ENCODE measurements around the gene PTGR2.
"Not testable (repeated sequence)": the region's sequence is repeated elsewhere in the genome, so short reads cannot be mapped to it uniquely, and the experiment has no call there.

PTGR2 gene

DNA sequence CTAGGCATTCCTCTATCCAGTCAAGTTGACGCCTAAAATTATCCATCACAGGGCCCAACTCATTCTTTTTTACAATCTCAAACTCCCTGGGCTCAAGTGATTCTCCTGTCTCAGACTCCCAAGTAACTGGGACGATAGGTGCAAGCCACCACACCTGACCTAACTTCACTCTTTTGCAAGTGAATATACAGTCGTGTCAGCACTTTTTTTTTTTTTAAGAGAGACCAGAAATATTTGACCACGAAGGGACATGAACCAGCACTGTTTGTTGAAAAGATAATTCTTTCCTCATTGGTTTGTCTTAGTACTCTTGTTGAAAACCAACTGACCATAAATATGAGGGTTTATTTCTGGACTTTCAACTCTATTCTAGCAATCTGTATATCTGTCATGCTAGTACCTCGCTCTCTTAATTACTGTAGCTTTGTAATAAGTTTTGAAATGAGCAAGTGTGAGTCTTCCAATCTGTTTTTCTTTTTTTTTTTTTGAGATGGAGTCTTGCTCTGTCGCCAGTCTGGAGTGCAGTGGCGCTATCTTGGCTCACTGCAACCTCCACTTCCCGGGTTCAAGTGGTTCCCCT lies 14.0 kb downstream of the PTGR2 start:
- H3K4me1 ChIP-seq: no peaks in the 10 kb centered on the region
- DNase-seq: no peak
- H3K27ac ChIP-seq: no peak overlapping the region
- H3K36me3 ChIP-seq: peaks cover 12 to 31% (median 22%) of the 10 kb centered on the region in 3 donors
- intact Hi-C loops (cut with DNase I; ENCODE audit: low total_unique reads): no loop called here
- H3K9me3 ChIP-seq: no peaks in the 10 kb centered on the region
- H3K4me3 ChIP-seq: no peak overlapping the region
- TF ChIP-seq, protein P1, sequence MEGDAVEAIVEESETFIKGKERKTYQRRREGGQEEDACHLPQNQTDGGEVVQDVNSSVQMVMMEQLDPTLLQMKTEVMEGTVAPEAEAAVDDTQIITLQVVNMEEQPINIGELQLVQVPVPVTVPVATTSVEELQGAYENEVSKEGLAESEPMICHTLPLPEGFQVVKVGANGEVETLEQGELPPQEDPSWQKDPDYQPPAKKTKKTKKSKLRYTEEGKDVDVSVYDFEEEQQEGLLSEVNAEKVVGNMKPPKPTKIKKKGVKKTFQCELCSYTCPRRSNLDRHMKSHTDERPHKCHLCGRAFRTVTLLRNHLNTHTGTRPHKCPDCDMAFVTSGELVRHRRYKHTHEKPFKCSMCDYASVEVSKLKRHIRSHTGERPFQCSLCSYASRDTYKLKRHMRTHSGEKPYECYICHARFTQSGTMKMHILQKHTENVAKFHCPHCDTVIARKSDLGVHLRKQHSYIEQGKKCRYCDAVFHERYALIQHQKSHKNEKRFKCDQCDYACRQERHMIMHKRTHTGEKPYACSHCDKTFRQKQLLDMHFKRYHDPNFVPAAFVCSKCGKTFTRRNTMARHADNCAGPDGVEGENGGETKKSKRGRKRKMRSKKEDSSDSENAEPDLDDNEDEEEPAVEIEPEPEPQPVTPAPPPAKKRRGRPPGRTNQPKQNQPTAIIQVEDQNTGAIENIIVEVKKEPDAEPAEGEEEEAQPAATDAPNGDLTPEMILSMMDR (IDR thresholded peaks at IDR 0.05): no peak
- H3K27me3 ChIP-seq: no peaks in the 10 kb centered on the region

DNA sequence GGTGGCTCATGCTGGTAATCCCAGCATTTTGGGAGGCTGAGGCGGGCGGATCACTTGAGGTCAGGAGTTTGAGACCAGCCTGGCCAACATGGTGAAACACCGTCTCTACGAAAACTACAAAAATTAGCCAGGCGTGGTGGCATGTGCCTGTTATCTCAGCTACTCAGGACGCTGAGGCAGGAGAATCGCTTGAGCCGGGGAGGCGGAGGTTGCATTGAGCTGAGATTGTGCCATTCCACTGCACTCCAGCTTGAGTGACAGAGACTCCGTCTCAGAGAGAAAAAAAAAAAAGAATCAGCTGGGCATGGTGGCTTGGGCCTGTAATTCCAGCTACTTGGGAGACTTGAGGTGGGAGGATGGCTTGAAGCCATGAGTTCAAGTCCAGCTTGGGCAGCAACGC lies 18.1 kb downstream of the PTGR2 start:
- intact Hi-C loops (cut with DNase I; ENCODE audit: low total_unique reads); H3K4me1 ChIP-seq; H3K4me3 ChIP-seq; H3K27me3 ChIP-seq; H3K9me3 ChIP-seq; H3K36me3 ChIP-seq; H3K27ac ChIP-seq; DNase-seq: not testable (repeated sequence)

DNA sequence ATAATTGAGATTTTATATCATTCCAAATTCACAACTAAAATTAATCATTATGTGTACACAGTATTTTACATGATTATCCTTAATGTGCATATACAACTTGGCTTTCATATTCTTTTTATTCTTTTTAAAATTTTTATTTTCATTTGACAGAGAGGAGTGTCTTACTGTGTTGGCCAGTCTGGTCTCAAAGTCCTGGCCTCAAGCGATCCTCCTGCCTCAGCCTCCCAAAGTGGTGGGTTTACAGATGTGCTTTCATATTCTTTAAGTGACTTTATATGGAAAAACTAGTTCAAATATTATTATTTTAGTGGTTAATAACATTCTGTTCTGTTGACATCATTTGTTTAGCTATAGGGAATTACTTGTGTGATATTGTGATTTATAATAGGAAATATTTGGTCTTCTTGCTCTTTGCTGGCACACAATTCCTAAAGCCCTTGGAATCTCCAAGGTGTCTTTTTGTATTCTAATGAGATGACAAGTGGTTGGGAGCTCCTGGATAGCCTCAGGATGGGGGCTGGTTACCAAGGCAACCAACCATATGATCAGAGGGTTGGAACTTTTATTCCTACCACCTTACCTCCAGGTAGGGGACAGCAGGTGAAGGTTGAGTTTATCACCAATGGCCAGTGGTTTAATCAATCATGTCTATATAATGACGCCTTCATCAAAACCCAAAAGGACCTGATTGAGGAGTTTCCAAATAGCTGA lies 19.0 kb downstream of the PTGR2 start:
- intact Hi-C loops (cut with DNase I; ENCODE audit: low total_unique reads): no loop called here
- Histone ChIP-seq H3K27me3 (no peaks in the 10 kb centered on the region), H3K4me3 (no peak overlapping the region), H3K36me3 (peaks cover 0 to 10% (median 0%) of the 10 kb centered on the region in 3 donors), H3K9me3 (no peaks in the 10 kb centered on the region), H3K4me1 (no peaks in the 10 kb centered on the region), H3K27ac (no peak overlapping the region)
- no peak for DNase-seq
- TF ChIP-seq, protein P1 (IDR thresholded peaks at IDR 0.05): no peak

DNA sequence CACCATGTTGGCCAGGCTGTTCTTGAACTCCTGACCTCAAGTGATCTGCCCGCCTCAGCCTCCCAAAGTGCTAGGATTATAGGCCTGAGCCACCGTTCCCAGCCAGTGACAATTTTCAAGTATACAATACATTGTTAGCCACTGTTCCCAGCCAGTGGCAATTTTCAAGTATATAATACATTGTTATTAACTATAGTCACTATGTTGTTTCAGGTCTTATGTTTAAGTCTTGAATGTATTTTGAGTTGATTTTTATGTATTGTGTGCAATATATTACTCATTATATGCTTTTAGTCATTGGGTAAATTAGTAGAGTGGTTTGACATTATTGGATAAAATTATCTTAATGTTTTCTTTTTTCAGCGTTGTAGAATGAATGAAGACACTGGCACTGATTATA lies 22.0 kb downstream of the PTGR2 start:
- H3K27me3 ChIP-seq: no peaks in the 10 kb centered on the region
- H3K4me3 ChIP-seq: no peak overlapping the region
- no peaks in the 10 kb centered on the region for H3K9me3 ChIP-seq
- DNase-seq: no peak
- no peaks in the 10 kb centered on the region for H3K4me1 ChIP-seq
- no peak overlapping the region for H3K27ac ChIP-seq
- intact Hi-C loops (cut with DNase I; ENCODE audit: low total_unique reads): no loop called here
- TF ChIP-seq, protein P1 (IDR thresholded peaks at IDR 0.05): no peak
- H3K36me3 ChIP-seq: peaks cover 0 to 7% (median 0%) of the 10 kb centered on the region in 3 donors

DNA sequence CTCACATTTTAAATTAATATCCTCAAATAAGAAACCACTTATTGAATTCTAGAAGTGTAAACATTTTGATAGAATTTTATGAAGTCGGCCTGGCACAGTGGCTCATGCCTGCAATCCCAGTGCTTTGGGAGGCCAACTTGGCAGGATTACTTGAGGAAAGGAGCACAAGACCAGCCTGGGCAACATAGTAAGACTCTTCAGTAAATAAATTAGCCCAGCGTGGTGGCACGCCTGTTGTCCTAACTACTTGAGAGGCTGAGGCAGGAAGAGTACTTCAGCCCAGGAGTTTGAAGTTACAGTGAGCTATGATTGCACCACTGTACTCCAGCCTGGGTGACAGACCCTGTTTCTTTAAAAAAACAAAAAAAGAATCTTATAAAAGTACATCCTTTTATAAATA lies 26.2 kb downstream of the PTGR2 start:
- Histone ChIP-seq H3K36me3 (peaks cover 0 to 7% (median 0%) of the 10 kb centered on the region in 3 donors), H3K4me3 (no peak overlapping the region), H3K27ac (no peak overlapping the region), H3K4me1 (no peaks in the 10 kb centered on the region), H3K27me3 (no peaks in the 10 kb centered on the region), H3K9me3 (no peaks in the 10 kb centered on the region)
- TF ChIP-seq, protein P1 (IDR thresholded peaks at IDR 0.05): no peak
- intact Hi-C loops (cut with DNase I; ENCODE audit: low total_unique reads): no loop called here
- no peak for DNase-seq

DNA sequence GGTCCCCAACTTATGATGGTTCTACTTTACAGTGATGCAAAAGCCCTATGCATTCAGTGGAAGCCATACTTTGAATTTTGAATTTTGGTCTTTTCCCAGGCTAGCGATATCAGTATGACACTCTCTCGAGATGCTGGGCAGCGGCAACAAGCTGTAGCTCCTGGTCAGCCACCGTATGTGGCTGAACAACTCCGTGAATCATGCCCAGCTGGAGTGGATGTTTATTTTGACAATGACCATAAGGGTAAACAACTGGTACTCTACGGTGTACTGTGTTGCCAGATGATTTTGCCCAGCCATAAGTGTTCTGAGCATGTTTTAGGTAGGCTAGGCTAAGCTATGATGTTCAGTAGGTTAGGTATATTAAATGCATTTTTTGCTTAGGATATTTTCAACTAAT lies 26.8 kb downstream of the PTGR2 start:
- Histone ChIP-seq H3K4me3 (no peak overlapping the region), H3K4me1 (no peaks in the 10 kb centered on the region), H3K9me3 (no peaks in the 10 kb centered on the region), H3K27ac (no peak overlapping the region), H3K27me3 (no peaks in the 10 kb centered on the region), H3K36me3 (peaks cover 0 to 7% (median 0%) of the 10 kb centered on the region in 3 donors)
- intact Hi-C loops (cut with DNase I; ENCODE audit: low total_unique reads): no loop called here
- DNase-seq: no peak
- TF ChIP-seq, protein P1 (IDR thresholded peaks at IDR 0.05): no peak
